GM12874 (cell line): Measurements from ENCODE around the gene PRAMEF12.

Experiments
- TF ChIP-seq, protein P1 (sequence below): IDR thresholded peaks from 2 replicates; pipeline ENCODE4 v1.5.1; 2011; ENCODE audit warnings: low read depth, mild to moderate bottlenecking, control low read depth, low read length, moderate library complexity; ENCODE audit not compliant: insufficient read depth

The PRAMEF12 gene

GRCh38 chr1:12760256-12760795 is 13.2 kb upstream of the PRAMEF12 start:
- TF ChIP-seq, protein P1, sequence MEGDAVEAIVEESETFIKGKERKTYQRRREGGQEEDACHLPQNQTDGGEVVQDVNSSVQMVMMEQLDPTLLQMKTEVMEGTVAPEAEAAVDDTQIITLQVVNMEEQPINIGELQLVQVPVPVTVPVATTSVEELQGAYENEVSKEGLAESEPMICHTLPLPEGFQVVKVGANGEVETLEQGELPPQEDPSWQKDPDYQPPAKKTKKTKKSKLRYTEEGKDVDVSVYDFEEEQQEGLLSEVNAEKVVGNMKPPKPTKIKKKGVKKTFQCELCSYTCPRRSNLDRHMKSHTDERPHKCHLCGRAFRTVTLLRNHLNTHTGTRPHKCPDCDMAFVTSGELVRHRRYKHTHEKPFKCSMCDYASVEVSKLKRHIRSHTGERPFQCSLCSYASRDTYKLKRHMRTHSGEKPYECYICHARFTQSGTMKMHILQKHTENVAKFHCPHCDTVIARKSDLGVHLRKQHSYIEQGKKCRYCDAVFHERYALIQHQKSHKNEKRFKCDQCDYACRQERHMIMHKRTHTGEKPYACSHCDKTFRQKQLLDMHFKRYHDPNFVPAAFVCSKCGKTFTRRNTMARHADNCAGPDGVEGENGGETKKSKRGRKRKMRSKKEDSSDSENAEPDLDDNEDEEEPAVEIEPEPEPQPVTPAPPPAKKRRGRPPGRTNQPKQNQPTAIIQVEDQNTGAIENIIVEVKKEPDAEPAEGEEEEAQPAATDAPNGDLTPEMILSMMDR, result peak; percentile 55

- TF ChIP-seq, protein P1, result no peak
Observed at GRCh38 chr1:12761781-12762180, 11.8 kb upstream of the PRAMEF12 start.

GRCh38 chr1:12762766-12763165 is 10.8 kb upstream of the PRAMEF12 start:
- TF ChIP-seq, protein P1, result no peak

- TF ChIP-seq, protein P1, result no peak
Observed at GRCh38 chr1:12763479-12763878, 10.1 kb upstream of the PRAMEF12 start.

DNA sequence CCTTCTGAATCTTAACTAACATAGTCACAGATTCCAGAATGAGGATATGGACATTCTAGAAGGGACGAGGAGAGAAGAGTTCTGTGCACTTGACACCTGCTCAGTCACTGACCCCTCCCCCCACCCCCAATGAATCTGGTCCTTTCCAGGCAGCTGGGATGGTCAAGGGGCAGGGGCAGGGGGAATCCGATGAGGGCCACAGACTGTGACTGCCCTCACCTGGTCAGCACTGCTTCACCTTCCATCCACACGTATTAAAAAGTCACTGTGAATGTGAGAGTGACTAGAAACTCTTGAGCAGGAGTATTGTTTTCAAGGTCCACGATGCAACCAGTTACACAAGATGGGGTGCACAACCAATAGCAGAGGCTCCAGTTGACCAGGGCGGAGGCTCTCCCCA is 9.5 kb upstream of the PRAMEF12 start:
- TF ChIP-seq, protein P1, result no peak

DNA sequence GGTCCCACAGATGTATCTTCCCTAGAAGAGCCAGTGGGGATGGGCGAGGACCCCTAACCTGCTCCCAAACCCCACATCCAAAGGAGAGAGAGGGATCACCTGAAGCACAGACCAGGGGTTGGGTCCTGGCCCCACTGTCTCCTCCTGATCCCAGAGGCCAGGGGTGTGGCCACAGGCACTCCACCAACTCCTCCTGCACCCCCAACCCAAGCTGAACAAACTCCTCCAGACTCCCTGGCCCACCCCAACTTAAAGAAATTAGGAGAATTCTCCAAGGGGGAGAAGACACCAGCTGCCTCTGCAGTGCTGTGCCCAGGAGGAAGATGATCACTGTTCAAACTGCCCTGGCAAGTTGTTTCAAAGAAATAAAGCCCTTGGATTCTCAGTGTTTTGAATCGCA is 4.5 kb upstream of the PRAMEF12 start:
- TF ChIP-seq, protein P1, result no peak

DNA sequence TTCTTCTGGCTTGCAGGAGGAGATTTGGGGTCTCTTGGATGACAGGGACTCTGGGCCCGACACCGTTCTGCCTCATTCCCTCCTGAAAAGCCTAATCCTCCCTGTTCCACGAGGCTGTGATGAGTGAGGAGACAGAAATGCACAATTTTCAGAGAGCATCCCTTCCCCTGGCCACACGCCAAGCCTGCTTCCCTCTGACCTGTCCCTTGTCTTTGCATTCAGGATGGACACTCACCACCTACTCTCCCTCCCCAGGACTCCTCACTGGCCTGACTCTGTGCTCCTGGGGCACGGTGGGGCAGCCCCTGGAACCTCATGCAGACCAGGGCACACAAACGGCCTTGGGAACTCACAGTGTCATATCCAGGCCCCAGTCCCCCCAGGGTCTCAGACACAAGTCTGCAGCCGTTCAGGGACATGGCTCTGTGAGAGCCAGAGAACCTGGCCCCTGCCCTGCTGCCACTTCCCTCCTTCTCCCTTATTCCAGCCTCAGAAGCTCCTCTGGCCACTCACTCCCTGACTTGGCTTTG is 3.5 kb upstream of the PRAMEF12 start:
- TF ChIP-seq, protein P1, result no peak
